ENCODE data around the gene ITPR3.

ITPR3 gene

DNA sequence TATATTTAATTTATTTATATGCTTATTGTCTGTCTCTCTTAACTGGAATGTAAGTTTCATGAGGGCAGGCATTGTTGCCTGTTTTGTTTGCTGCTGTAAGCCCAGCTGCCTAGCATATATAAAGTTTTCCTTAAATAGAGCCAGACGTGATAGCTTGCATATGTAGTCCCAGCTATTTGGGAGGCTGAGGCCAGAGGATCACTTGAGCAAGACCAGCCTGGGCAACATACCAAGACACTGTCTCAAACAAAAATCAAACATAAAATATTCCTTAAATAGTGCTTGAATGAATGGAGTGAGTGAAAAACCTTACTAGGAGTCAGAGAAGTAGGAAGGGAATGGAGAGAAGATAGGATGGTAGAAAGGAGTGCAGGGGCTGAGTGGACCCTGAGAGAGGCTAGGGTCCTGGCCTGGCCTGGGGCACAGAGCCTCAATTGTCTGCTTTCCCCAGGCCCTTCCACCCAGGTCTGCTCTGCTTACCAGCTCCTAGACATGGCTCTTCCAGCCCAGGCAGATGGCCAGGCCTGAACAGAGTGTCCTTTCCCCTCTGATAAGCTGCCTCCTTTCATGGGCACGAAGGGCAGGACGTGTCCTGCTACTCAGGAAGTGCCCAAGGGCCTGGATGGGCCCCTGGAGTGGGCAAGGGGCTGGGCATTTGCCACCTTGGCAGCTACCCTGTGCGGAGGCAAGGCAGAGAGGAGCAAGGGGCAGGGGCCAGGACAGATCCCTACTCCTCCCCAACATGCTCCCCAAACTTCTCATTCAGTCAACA, 23.4 kb upstream of the ITPR3 start:
- DNase-seq (ENCODE audit: low read depth) = no peak
- TF ChIP-seq, protein P1, sequence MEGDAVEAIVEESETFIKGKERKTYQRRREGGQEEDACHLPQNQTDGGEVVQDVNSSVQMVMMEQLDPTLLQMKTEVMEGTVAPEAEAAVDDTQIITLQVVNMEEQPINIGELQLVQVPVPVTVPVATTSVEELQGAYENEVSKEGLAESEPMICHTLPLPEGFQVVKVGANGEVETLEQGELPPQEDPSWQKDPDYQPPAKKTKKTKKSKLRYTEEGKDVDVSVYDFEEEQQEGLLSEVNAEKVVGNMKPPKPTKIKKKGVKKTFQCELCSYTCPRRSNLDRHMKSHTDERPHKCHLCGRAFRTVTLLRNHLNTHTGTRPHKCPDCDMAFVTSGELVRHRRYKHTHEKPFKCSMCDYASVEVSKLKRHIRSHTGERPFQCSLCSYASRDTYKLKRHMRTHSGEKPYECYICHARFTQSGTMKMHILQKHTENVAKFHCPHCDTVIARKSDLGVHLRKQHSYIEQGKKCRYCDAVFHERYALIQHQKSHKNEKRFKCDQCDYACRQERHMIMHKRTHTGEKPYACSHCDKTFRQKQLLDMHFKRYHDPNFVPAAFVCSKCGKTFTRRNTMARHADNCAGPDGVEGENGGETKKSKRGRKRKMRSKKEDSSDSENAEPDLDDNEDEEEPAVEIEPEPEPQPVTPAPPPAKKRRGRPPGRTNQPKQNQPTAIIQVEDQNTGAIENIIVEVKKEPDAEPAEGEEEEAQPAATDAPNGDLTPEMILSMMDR (IDR thresholded peaks at IDR 0.05; ENCODE audit: low read depth, low read length, missing control alignments) = no peak
- H3K4me3 ChIP-seq (ENCODE audit: low read depth, low read length) = no peak overlapping the region

DNA sequence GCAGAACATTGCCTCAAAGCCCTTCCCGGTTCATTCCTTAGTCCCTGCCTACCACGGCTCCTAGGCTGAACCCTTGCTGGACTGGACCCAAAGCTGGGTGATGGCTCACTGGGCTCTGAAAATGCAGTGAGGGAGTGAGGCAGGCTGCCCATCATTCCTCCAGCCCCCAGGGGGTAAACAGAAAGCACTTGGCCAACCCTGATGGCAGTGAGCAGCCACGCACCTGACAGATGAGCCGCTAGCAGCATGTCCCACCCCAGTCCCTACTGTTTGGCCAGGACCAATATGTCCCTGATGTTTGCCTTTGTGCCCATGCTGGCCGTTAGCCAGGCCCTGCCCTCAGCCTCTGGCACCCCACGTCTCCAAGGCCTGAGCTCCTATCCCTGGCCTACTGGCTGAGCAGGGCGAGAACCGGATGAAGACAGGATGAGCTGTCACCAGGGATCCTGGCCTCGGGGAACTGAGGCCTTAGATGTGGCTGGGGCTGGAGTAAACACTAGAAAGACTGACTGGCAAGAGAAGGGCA, 21.6 kb upstream of the ITPR3 start:
- DNase-seq (ENCODE audit: low read depth) = no peak
- no peak overlapping the region for H3K4me3 ChIP-seq (ENCODE audit: low read depth, low read length)
- TF ChIP-seq, protein P1 (IDR thresholded peaks at IDR 0.05; ENCODE audit: low read depth, low read length, missing control alignments) = no peak

DNA sequence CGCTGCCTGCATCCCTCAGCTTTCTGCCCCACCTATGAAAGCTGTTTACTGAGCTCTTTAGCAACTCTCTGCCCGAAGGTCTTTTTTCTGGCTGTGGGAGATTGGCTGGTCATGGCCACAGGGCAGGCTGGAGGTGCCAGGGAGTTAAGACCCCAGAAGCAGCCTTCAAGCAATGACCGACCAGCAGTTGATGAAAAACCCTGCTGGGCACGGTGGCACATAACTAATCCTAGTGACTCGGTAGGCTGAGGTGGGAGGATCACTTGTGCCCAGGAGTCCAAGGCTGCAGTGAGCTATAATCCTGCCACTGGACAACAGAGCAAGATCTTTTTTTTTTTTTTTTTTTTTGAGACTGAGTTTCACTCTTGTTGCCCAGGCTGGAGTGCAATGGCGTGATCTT, 20.4 kb upstream of the ITPR3 start:
- H3K4me3 ChIP-seq (ENCODE audit: low read depth, low read length) = no peak overlapping the region
- DNase-seq (ENCODE audit: low read depth) = no peak
- TF ChIP-seq, protein P1 (IDR thresholded peaks at IDR 0.05; ENCODE audit: low read depth, low read length, missing control alignments) = no peak

DNA sequence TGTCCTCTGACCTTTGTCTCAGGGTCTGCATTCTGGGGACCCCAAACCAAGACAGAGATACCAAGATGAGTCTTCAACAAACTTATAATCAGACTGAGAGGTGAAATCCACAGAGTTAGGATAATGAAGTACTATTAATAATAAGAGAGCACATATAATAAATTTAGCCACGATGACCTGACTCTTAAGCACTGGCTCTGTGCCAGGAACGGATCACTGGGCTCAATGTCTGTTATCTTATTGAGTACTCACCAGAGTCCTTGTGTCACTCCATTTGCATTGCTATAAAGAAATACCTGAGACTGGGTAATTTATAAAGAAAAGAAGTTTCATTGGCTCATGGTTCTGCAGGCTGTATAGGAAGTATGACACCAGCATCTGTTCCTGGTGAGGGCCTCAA, 18.9 kb upstream of the ITPR3 start:
- H3K4me3 ChIP-seq (ENCODE audit: low read depth, low read length) = no peak overlapping the region
- no peak for DNase-seq (ENCODE audit: low read depth)
- TF ChIP-seq, protein P1 (IDR thresholded peaks at IDR 0.05; ENCODE audit: low read depth, low read length, missing control alignments) = no peak

DNA sequence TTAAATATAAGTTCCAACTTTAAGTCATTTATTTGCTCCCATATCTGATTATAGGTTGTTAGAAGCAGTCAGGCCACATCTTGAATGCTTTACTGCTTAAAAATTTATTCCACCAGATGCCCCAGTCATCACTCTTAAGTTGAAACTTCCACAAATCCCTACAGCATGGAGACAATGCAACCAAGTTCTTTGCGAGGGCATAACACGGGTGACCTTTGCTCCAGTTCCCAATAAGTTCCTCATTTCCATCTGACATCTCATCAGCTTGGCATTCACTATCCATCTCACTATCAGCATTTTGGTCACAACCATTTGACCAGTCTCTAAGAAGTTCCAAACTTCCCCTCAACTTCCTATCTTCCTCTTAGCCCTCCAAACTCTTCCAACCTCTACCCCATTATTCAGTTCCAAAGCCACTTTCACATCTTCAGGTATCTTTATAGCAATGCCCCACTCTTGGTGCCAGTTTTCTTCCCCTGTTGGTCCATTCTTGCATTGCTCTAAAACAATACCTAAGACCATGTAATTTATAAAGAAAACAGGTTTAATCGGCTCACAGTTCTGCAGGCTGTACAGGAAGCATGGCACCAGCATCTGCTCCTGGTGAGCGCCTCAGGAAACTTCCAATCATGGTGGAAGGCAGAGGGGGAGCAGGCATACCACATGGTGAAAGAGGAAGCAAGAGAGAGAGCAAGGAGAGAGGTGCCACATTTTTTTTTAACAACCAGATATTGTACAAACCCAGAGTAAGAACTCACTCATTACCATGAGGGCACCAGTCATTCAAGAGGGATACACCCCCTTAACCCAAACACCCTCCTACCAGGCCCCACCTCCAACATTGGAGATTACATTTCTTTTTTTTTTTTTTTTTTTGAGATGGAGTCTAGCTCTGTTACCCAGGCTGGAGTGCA, 15.9 kb upstream of the ITPR3 start:
- TF ChIP-seq, protein P1 (IDR thresholded peaks at IDR 0.05; ENCODE audit: low read depth, low read length, missing control alignments) = no peak
- no peak for DNase-seq (ENCODE audit: low read depth)
- no peak overlapping the region for H3K4me3 ChIP-seq (ENCODE audit: low read depth, low read length)

DNA sequence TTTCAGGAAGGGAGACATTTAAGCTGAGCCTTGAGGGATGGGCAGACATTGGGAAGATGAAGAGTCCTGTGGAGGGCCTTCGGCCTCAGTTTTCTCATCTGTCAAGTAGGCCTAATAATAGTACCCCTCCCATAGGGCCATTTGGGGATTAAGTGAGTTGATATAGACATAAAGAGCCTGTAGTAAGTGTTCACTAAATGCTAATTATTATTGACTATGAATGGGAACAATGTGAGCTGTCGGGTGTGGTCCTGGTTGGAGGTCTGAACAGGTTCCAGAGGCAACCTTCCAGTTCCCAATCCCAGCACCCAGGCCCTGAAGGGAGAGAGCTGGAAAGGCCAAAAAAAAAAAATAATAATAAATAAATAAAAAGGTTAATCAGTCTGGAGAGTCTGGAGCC, 14.5 kb upstream of the ITPR3 start:
- H3K4me3 ChIP-seq (ENCODE audit: low read depth, low read length) = no peak overlapping the region
- DNase-seq (ENCODE audit: low read depth) = no peak
- TF ChIP-seq, protein P1 (IDR thresholded peaks at IDR 0.05; ENCODE audit: low read depth, low read length, missing control alignments) = no peak
